ENCODE results near the gene CAAP1. TPM values are rescaled to one million over a fixed set of nuclear protein-coding genes. Genes with fewer than 3 reads are reported as not detected.

Gene CAAP1
- polyA plus RNA-seq, 1 donor (not counting 4 experiments of a cell fraction or from before 2014, with no cell fraction given), result 14.4 TPM

DNA sequence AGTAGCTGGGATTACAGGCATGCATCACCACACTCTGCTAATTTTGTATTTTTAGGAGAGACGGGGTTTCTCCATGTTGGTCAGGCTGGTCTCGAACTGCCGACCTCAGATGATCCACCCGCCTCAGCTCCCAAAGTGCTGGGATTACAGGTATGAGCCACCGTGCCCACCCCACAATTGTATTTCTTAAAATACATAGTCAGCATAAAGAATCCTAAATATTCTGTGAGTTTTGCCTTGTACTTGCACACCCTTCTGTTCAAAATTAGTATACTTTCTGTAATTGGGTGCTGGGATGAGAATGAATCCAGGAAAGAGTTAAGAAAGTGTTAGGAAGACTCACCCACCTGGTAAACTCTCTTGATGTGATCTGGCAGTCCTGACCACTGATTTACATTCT lies 101.3 kb downstream of the CAAP1 start:
- Histone ChIP-seq H3K4me2 (ENCODE audit: control insufficient read depth, extremely low read depth, insufficient read depth, low read depth, low read length) (no peak overlapping the region), H3K27ac (ENCODE audit: control insufficient read depth, insufficient read depth, low read length) (no peak overlapping the region), H2AFZ (ENCODE audit: control insufficient read depth, low read length) (no peak overlapping the region), H3K4me3 (ENCODE audit: control insufficient read depth in 2 of 3, extremely low read depth in 1 of 3, insufficient read depth in 2 of 3, low read depth in 1 of 3, low read length in 3 of 3) (no peak overlapping the region), H3K79me2 (ENCODE audit: control insufficient read depth, insufficient read depth, low read length) (no peaks in the 10 kb centered on the region), H3K27me3 (ENCODE audit: control insufficient read depth, extremely low read depth, insufficient read depth, low read length) (no peaks in the 10 kb centered on the region), H3K9me3 (ENCODE audit: control insufficient read depth, low read depth, low read length) (no peaks in the 10 kb centered on the region), H3K36me3 (ENCODE audit: control insufficient read depth in 2 of 2, extremely low read depth in 1 of 2, insufficient read depth in 2 of 2, low read length in 2 of 2) (no peaks in the 10 kb centered on the region), H4K20me1 (ENCODE audit: control insufficient read depth, extremely low read depth, insufficient read depth, low read length) (no peaks in the 10 kb centered on the region), H3K4me1 (ENCODE audit: control insufficient read depth, extremely low read depth, insufficient read depth, low read length) (peaks cover 2% of the 10 kb centered on the region), H3K9ac (ENCODE audit: control insufficient read depth, extremely low read depth, insufficient read depth, low read length) (no peak overlapping the region), H3K9me1 (ENCODE audit: control insufficient read depth, extremely low read depth, insufficient read depth, low read length) (no peaks in the 10 kb centered on the region)
- TF ChIP-seq CTCF (optimal IDR thresholded peaks at IDR 0.05 in 1 of 3, IDR thresholded peaks at IDR 0.05 in 1 of 3, conservative IDR thresholded peaks at IDR 0.05 in 1 of 3; ENCODE audit: extremely low read depth in 1 of 3, insufficient read depth in 2 of 3, low read length in 3 of 3) (no peak), EZH2 (IDR thresholded peaks at IDR 0.05; ENCODE audit: low read length) (no peak)
- no peak for FAIRE-seq
- dilution Hi-C loops (cut with MboI; ENCODE audit: extremely low pct_ligation_motif_present, low sequenced_read_pairs), result no loop called here
- DNase-seq (ENCODE audit: low read depth, low spot score), result no peak

Small RNA genes lying within 50 kb of the gene (small RNA-seq; reads per million reads assigned to genes)
- 0 reads per million in 3 experiments for gene RF00322 (ENCODE audit: insufficient read length in 3 of 3, low read depth in 3 of 3, low replicate concordance in 1 of 3)
- 0 to 3.7 (median 0) reads per million in 3 experiments for gene RN7SL100P (ENCODE audit: insufficient read length in 3 of 3, low read depth in 3 of 3, low replicate concordance in 1 of 3)

Other genes with a start within 250 kb of the CAAP1 start
- 15.0 to 30.3 TPM (median 25.3 TPM) in 3 replicates for gene PLAA, start 54.4 kb upstream of the CAAP1 start, polyA plus RNA-seq
- 8.7 to 12.9 TPM (median 9.1 TPM) in 3 replicates for gene IFT74, start 63.6 kb upstream of the CAAP1 start, polyA plus RNA-seq
- gene LRRC19, start 112.9 kb upstream of the CAAP1 start, polyA plus RNA-seq, result not detected in 3 replicates
- gene TEK, start 216.4 kb upstream of the CAAP1 start, polyA plus RNA-seq, result 0.01 to 0.05 TPM (median 0.03 TPM) in 3 replicates